Measurements from ENCODE around the gene CTSC. TPM values are rescaled to one million over a fixed set of nuclear protein-coding genes. Genes with fewer than 3 reads are reported as not detected.

Gene CTSC
- total and polyA plus RNA-seq, 9 of the 15 experiments (the other 6 are each of a cell fraction or from before 2014, with no cell fraction given): 113 to 403 (median 187) TPM

DNA sequence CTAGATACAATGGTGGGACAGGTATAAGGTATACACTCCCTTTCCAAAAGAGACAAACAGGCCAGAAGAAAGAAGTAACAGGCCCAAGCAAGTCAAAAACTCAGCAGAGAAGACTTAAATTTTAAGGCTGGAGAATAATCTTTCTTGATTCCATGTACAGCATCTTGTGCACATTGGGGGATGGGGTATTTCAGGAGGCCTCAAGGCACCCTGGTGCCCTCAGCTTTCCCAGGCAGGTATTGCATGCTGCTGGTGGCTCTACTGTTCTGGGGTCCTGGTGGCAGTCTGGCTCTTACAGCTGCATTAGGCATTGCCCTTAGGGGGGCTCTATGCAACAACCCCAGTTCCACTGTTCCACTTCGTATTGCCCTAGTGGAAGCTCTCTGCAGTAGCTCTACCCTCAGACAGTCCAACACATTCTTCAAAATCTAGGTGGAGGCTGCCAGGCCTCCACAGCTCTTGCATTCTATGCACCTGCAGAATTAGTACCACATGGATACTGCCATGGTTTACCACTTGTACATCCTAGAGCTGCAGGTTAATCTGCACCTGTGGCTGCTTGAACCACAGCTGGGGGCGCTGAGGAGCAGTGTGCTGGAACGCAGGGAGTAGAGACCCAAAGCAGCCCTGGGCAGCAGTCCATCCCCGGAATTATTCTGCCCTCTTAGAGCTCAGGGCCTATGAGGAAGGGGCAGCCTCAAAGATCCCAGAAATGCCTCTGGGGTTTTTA lies 4.2 kb upstream of the CTSC start:
- H4K20me1 ChIP-seq (replicated peaks; ENCODE audit: control insufficient read depth, insufficient read depth, low read length): no peaks in the 10 kb centered on the region
- peaks cover 3 to 9% of the 10 kb centered on the region in 2 experiments; a peak in 4 of 5 replicates for H3K4me1 ChIP-seq (replicated peaks in 1 of 2; ENCODE audit: control insufficient read depth in 2 of 2, insufficient read depth in 2 of 2, low read length in 2 of 2)
- no peak overlapping the region for H3K4me2 ChIP-seq (ENCODE audit: insufficient read depth, low read length)
- no peak overlapping the region for H3K4me3 ChIP-seq
- ChIA-PET POLR2A (interaction anchor here (0.8 to 1.3 kb wide), 2 partner anchors 13 to 17 kb away, joined by 3 to 4 read pairs; no protein-coding TSS in a partner anchor), CTCF (ENCODE audit: low intra/inter-chr PET ratio) (no interaction called here)
- WGBS (ENCODE audit: insufficient coverage, low coverage, missing lambda C conversion rate): 28% methylated on average over 4 of the region's 4 CpGs
- no peaks in the 10 kb centered on the region for H3K27me3 ChIP-seq (ENCODE audit: control insufficient read depth in 2 of 2, insufficient read depth in 2 of 2, low read length in 2 of 2)
- H3K36me3 ChIP-seq (ENCODE audit: control insufficient read depth, insufficient read depth, low read length): no peaks in the 10 kb centered on the region
- intact Hi-C loops (cut with micrococcal nuclease): no loop called here
- FAIRE-seq (peak; percentile 35), DNase-seq (ENCODE audit: extremely low read depth in 1 of 4, low spot score in 3 of 4) (peak in 2 of 4 experiments; percentile 40 to 53), ATAC-seq (peak; percentile 63)
- H3K9me3 ChIP-seq (replicated peaks; ENCODE audit: control insufficient read depth, insufficient read depth, low read depth, low read length): no peaks in the 10 kb centered on the region
- BruUV-seq (replicated peaks): no TSS peak
- no peak overlapping the region for H3K9ac ChIP-seq (ENCODE audit: insufficient read depth in 1 of 2, low read depth in 2 of 2, low read length in 2 of 2)
- H3K79me2 ChIP-seq (ENCODE audit: control insufficient read depth, insufficient read depth, low read length): peaks cover 34% of the 10 kb centered on the region
- H3K27ac ChIP-seq (ENCODE audit: extremely low read depth, low read depth, low read length): no peak overlapping the region
- H2AFZ ChIP-seq (ENCODE audit: low read depth, low read length): no peak overlapping the region
- in situ Hi-C loops (cut with MboI): no loop called here
- H3K9me1 ChIP-seq (ENCODE audit: control insufficient read depth, insufficient read depth, low read length): no peaks in the 10 kb centered on the region
- TF ChIP-seq, protein P1, sequence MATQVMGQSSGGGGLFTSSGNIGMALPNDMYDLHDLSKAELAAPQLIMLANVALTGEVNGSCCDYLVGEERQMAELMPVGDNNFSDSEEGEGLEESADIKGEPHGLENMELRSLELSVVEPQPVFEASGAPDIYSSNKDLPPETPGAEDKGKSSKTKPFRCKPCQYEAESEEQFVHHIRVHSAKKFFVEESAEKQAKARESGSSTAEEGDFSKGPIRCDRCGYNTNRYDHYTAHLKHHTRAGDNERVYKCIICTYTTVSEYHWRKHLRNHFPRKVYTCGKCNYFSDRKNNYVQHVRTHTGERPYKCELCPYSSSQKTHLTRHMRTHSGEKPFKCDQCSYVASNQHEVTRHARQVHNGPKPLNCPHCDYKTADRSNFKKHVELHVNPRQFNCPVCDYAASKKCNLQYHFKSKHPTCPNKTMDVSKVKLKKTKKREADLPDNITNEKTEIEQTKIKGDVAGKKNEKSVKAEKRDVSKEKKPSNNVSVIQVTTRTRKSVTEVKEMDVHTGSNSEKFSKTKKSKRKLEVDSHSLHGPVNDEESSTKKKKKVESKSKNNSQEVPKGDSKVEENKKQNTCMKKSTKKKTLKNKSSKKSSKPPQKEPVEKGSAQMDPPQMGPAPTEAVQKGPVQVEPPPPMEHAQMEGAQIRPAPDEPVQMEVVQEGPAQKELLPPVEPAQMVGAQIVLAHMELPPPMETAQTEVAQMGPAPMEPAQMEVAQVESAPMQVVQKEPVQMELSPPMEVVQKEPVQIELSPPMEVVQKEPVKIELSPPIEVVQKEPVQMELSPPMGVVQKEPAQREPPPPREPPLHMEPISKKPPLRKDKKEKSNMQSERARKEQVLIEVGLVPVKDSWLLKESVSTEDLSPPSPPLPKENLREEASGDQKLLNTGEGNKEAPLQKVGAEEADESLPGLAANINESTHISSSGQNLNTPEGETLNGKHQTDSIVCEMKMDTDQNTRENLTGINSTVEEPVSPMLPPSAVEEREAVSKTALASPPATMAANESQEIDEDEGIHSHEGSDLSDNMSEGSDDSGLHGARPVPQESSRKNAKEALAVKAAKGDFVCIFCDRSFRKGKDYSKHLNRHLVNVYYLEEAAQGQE (IDR thresholded peaks at IDR 0.05; ENCODE audit: borderline replicate concordance): peak; percentile 16; the same call in 1 of the 2 replicates
- TF ChIP-seq, protein P1 (CRISPR knock-in tag; IDR thresholded peaks at IDR 0.05; ENCODE audit: low read depth): no peak
- TF ChIP-seq TOE1 (IDR thresholded peaks at IDR 0.05; ENCODE audit: borderline replicate concordance): no peak
- TF ChIP-seq TOE1 (CRISPR knock-in tag; IDR thresholded peaks at IDR 0.05; ENCODE audit: borderline replicate concordance, low read depth): no peak
- TF ChIP-seq ZZZ3 (IDR thresholded peaks at IDR 0.05): no peak
- TF ChIP-seq, protein P2, sequence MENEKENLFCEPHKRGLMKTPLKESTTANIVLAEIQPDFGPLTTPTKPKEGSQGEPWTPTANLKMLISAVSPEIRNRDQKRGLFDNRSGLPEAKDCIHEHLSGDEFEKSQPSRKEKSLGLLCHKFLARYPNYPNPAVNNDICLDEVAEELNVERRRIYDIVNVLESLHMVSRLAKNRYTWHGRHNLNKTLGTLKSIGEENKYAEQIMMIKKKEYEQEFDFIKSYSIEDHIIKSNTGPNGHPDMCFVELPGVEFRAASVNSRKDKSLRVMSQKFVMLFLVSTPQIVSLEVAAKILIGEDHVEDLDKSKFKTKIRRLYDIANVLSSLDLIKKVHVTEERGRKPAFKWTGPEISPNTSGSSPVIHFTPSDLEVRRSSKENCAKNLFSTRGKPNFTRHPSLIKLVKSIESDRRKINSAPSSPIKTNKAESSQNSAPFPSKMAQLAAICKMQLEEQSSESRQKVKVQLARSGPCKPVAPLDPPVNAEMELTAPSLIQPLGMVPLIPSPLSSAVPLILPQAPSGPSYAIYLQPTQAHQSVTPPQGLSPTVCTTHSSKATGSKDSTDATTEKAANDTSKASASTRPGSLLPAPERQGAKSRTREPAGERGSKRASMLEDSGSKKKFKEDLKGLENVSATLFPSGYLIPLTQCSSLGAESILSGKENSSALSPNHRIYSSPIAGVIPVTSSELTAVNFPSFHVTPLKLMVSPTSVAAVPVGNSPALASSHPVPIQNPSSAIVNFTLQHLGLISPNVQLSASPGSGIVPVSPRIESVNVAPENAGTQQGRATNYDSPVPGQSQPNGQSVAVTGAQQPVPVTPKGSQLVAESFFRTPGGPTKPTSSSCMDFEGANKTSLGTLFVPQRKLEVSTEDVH (IDR thresholded peaks at IDR 0.05; ENCODE audit: low read depth, partially characterized antibody): no peak
- no peak for TF ChIP-seq WHSC1 (IDR thresholded peaks at IDR 0.05; ENCODE audit: low read length)
- TF ChIP-seq, protein P3, sequence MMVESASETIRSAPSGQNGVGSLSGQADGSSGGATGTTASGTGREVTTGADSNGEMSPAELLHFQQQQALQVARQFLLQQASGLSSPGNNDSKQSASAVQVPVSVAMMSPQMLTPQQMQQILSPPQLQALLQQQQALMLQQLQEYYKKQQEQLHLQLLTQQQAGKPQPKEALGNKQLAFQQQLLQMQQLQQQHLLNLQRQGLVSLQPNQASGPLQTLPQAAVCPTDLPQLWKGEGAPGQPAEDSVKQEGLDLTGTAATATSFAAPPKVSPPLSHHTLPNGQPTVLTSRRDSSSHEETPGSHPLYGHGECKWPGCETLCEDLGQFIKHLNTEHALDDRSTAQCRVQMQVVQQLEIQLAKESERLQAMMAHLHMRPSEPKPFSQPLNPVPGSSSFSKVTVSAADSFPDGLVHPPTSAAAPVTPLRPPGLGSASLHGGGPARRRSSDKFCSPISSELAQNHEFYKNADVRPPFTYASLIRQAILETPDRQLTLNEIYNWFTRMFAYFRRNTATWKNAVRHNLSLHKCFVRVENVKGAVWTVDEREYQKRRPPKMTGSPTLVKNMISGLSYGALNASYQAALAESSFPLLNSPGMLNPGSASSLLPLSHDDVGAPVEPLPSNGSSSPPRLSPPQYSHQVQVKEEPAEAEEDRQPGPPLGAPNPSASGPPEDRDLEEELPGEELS (CRISPR knock-in tag; IDR thresholded peaks at IDR 0.05; ENCODE audit: borderline replicate concordance): no peak

Measured in K562 (cell line).